ENCODE measurements around the gene LIPA. TPM values are rescaled to one million over a fixed set of nuclear protein-coding genes. Genes with fewer than 3 reads are reported as not detected.

LIPA gene
- total and polyA plus RNA-seq, 9 of the 15 experiments (the other 6 are each of a cell fraction or from before 2014, with no cell fraction given), result 0.07 to 0.40 (median 0.15) TPM; not detected in 1

GRCh38 chr10:89228962-89229361 lies 22.6 kb downstream of the LIPA start (continued):
- TF ChIP-seq, protein P1, sequence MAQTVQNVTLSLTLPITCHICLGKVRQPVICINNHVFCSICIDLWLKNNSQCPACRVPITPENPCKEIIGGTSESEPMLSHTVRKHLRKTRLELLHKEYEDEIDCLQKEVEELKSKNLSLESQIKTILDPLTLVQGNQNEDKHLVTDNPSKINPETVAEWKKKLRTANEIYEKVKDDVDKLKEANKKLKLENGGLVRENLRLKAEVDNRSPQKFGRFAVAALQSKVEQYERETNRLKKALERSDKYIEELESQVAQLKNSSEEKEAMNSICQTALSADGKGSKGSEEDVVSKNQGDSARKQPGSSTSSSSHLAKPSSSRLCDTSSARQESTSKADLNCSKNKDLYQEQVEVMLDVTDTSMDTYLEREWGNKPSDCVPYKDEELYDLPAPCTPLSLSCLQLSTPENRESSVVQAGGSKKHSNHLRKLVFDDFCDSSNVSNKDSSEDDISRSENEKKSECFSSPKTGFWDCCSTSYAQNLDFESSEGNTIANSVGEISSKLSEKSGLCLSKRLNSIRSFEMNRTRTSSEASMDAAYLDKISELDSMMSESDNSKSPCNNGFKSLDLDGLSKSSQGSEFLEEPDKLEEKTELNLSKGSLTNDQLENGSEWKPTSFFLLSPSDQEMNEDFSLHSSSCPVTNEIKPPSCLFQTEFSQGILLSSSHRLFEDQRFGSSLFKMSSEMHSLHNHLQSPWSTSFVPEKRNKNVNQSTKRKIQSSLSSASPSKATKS (CRISPR knock-in tag; IDR thresholded peaks at IDR 0.05), result no peak
- no peak for TF ChIP-seq CSDE1 (IDR thresholded peaks at IDR 0.05)
- no peak for TF ChIP-seq SOX6 (IDR thresholded peaks at IDR 0.05)
- no peak for TF ChIP-seq FIP1L1 (IDR thresholded peaks at IDR 0.05; ENCODE audit: low read depth, low read length, poor library complexity, severe bottlenecking)
- no peak for TF ChIP-seq PRMT5 (CRISPR knock-in tag; IDR thresholded peaks at IDR 0.05)
- no peak for TF ChIP-seq ZBTB26 (CRISPR knock-in tag; IDR thresholded peaks at IDR 0.05)
- TF ChIP-seq ZNF696 (CRISPR knock-in tag; conservative IDR thresholded peaks at IDR 0.05), result no peak
- no peak for TF ChIP-seq EP300 (IDR thresholded peaks at IDR 0.05; ENCODE audit: low read length)
- TF ChIP-seq THRA (IDR thresholded peaks at IDR 0.05), result no peak
- TF ChIP-seq ZNF584 (CRISPR knock-in tag; IDR thresholded peaks at IDR 0.05; ENCODE audit: low read depth), result no peak
- TF ChIP-seq ZKSCAN3 (CRISPR knock-in tag; IDR thresholded peaks at IDR 0.05), result no peak
- no peak for TF ChIP-seq ELF2 (CRISPR knock-in tag; IDR thresholded peaks at IDR 0.05)
- no peak for TF ChIP-seq HNRNPH1 (optimal IDR thresholded peaks at IDR 0.05; ENCODE audit: low read depth, low read length)
- no peak for TF ChIP-seq THAP7 (CRISPR knock-in tag; IDR thresholded peaks at IDR 0.05)

All from K562 (cell line).